ENCODE measurements around the gene RALGPS2.

GRCh38 chr1:178768423-178768822, 43.4 kb downstream of the RALGPS2 start:
- TF ChIP-seq CTCF (IDR thresholded peaks at IDR 0.05) (peak; percentile 28 to 69 (median 47)), EP300 (IDR thresholded peaks at IDR 0.05) (no peak)

All from tibial nerve (tissue), 4 donors.